ENCODE data around the gene PRIM2.
"Not testable (repeated sequence)": the region's sequence is repeated elsewhere in the genome, so short reads cannot be mapped to it uniquely, and the experiment has no call there.

- not testable (repeated sequence) for TF ChIP-seq POLR2A (IDR thresholded peaks at IDR 0.05; ENCODE audit: low read depth, low read length); POLR2AphosphoS5 (IDR thresholded peaks at IDR 0.05; ENCODE audit: low read depth, low read length); TAF1 (IDR thresholded peaks at IDR 0.05; ENCODE audit: low read depth, low read length); SPI1 (IDR thresholded peaks at IDR 0.05; ENCODE audit: low read depth, low read length); POU2F2 (IDR thresholded peaks at IDR 0.05; ENCODE audit: low read depth, low read length); PAX5 (IDR thresholded peaks at IDR 0.05; ENCODE audit: insufficient read depth, low read length, severe bottlenecking)
Measured at GRCh38 chr6:57442133-57442532, 124.7 kb downstream of the PRIM2 start.
